Renal cortex interstitium (tissue), 11 donors: Measurements from ENCODE around the gene SIPA1. TPM values are rescaled to one million over a fixed set of nuclear protein-coding genes. Genes with fewer than 3 reads are reported as not detected.
"Not testable (repeated sequence)": the region's sequence is repeated elsewhere in the genome, so short reads cannot be mapped to it uniquely, and the experiment has no call there.

Experiments used
- DNase-seq, 11 donors: peaks; one replicate each; pipeline ENCODE4 v3.0.0-alpha.2; 2013; ENCODE audit warnings: low read depth in 9 of 11, low spot score in 4 of 11; ENCODE audit errors: extremely low read depth in 1 of 11
- polyA plus RNA-seq, 3 donors: library from polyadenylated mRNA; unstranded; fragments of 120-200 nt; gene quantifications; one replicate each; pipeline ENCODE4 v1.2.1, GENCODE V29; 2013; ENCODE audit not compliant: insufficient read length in 3 of 3

SIPA1 gene
- polyA plus RNA-seq, 3 donors, result 26.2 to 31.8 (median 27.1) TPM

DNA sequence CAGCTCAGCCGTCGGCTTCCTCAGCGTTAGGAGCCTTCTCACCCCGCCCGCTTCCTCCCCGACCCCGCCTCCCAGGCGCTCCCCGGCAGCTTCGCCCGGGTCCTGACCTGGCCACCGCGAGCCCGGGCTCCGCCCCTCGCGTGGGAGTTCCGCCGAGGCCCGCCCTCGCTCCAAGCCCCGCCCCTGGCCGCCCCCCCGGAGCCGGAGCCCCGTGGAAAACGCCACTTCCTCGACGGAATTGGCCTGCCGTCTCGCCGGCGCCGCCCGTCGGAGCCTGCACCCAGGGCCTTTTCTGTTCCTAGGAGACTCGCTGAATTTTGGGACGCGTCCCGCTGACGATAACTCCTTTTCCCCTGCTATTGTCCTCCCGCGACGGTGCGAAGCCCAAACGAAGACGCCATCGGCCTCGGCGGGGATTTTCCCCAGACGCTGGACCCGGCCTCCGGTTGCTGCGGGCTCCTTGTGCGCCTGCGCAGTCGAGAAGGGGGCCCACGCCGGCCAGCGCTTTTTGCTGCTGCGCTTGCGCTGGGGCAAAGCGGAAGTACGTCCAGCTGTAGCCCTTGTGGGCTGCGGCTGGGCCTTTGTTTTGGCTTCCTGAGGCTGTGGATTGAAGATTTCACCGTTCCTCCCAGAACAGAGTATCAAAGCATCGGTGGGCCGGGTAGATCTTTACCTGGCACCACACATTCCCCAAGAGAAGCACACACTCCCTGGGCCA, 14.8 kb downstream of the SIPA1 start:
- peak; percentile 82 to 91 (median 89) for DNase-seq

DNA sequence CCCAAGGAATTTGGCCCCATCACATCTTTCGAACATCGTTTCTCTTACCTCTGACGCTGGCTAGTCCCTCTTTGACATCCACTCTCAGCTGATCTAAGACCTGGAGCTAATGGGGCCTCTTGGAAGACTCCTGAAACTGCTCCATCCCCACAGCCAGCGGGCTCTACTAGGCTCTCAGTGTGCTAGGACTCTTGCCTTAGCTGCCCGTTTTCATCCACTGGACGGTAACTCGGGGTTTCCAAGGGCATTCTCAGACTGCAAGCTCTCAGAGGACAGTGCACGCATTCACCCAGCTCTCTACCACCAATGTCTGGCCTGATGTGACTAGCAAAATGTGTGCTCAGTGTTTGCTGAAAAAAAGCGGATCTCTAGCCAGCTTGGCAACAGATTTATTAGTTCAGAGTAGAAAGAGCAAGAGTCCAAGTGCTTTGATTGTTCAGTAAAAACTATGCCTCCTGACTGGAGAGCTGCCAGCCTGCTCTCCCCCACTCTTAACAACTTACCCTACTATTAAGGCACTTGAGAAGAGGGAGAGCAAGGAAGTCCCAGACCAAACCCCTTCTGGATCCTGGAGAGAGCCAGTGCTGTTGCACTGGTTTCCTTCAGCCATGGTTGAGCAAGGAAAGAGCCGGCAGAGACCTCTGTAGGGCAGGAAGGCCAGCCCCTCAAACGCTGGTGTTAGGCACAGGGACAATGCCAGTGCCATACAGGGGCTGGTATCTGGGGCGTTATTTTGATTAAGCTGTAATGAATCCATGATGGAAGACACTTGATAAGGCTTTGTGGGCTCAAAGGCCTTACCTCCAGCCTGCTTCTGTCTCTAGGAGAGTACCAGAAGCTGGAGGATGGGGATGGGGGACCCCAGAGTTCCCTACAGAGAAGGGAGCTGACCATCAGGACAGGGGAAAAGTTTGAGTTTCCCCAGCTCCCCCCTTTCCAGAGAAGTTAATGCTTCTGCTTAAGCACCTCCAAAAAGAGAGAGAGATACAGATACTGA, 15.6 kb downstream of the SIPA1 start:
- no peak for DNase-seq

DNA sequence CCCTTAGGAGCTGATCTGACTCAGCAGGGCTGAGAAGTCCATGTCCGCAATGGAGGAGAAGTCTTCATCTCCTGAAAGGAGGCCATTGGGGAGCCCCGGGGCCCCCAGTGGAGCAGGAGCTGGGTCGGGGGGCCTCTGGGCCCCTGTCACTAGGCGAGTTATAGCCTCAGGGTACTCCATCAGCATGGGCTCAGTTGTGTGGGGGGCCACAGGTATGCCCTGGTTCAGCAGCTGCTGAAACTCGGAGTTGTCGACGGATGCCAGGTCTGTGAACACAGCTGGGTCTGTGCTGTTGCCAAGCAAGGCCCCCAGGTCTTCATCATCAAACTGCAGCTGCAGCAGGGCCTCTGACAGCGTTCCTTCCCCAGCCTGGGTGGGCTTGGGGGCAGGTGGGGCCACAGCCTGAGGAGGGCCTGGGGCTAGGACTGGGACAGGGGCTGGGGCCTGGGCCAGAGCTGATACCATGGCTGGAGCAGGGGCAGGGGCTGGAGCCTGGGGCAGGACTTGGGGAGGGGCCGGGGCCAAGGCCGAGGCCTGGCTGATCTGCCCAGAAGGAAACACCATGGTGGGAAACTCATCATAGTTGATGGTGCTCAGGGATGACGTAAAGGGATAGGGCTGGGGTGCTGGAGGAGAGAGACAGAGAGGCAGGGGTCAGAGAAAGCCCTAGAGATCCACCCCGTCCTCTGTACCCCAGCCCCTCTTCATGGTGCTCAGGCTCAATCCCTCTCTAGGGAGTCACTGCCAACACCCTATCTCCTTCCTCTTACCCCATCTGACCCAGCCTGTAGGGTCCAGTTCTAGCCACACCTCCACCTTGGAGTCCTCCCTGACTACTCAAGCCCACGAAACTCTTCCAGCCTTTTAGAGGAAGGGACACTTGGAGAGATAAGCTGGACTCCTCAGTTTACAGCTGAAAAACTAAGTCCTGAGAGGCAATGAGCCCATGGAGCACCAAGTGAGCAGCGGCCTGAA, 16.8 kb downstream of the SIPA1 start:
- DNase-seq, result no peak

DNA sequence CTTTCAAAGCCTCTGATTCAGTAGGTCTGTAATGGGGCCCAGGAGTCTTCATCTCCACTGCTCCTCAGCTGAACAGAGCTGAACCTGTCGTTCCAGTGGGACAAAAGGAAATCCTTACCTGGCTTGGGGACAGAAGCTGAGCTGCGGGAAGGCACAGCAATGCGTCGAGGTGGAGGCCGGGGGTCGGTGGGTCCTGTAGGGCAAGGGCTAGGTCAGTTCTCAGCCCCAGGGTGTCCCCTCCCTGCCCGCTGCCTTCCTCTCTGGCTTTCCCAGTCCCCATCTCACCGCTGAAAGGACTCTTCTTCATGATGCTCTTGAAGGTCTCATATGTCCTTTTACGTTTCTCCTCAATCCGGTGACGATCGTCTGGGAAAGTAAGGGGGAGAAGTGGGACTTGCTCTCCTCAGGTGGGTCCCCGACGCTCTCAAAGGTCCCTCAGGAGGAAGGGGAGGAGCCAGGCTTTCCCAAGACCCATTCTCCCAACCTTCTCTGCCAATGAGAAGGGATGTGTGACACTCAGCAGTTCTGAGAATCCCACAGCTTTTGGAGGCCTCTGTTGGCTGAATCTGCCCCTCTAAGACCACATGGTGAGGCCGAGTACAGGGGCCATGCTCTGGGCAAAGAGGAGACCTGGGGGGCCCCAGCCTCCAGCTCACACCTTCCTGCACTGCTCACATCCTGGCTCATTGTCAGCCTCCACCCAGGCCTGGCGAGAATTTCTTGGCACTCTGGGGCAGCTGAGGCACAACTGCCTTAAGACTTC, 17.9 kb downstream of the SIPA1 start:
- no peak for DNase-seq

DNA sequence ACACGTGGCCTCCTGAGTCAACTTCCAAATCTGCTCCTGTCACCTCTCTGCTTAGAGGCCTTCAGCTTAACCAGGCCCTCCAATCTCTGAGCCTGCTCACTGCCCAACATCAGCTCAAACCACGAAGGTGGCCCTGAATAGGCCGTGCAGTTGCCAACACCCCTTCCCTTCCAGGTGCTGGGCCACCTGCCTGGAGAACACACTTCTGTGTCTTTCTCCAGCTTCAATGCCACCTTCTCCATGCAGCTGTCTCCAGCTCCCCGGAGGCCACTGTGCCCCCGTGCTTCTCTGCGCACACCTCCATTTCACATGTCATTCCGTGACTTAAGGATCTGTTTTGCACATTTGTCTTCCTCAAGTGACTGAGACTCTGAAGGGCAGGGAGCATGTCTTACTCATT, 19.5 kb downstream of the SIPA1 start:
- DNase-seq, result no peak

DNA sequence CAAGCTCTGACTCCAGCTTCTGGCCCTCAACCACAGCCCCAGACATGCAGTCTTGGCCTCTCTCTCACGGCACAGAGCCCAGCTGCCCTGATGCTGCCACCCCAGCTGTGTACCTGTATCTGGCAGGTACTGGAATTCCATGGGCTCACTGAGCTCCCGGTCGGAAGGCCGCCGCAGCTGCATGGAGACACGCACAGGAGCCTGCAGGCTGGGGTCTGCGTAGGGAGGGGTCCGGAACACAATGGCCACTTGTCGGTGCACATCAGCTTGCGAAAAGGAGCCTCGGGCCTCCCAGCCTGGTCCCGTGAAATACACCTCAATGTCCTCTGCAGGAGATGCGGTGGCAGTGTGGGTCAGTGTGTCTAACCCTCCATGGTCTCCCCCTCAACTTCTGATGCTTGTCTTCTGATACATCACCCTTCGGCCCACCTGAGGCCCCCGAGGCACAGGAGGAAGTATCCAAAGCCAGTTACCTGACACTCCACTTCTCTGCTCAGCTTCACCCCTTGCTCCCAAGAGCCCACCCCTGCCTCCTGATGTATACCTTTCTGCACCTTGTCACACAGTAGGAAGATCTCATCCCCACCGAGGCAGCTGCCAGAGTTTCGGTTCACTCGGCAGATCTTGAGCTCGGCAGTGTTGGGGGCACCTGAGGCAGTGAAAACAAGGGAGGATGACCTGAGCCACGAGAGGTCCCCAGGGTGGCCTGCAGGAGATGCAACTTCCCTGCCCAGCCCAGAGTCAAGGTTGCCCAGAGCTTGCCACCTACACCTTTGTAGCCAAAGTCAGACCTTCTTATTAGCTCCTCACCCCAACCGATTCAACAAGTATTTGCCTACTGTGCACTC, 20.5 kb downstream of the SIPA1 start:
- DNase-seq, result no peak

DNA sequence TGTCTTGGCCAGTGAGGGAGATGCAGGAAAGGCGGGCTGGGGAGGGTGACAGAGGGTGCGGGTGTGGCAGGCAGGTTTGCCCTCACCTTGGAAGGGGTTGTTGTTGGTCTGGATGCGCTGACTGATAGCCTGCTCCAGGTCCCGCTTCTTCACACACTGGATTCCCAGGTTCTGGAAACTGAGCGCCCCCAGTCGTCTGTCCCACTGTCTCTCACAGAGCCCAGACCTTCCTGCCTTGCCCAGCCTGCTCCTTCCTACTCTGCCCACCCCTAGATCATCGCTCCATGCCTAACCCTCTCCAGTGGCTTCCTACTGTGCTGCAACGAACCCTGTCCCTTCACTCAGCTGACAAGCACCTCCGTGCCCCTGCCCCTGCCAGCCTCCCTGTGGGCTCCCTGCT, 22.1 kb downstream of the SIPA1 start:
- no peak for DNase-seq

DNA sequence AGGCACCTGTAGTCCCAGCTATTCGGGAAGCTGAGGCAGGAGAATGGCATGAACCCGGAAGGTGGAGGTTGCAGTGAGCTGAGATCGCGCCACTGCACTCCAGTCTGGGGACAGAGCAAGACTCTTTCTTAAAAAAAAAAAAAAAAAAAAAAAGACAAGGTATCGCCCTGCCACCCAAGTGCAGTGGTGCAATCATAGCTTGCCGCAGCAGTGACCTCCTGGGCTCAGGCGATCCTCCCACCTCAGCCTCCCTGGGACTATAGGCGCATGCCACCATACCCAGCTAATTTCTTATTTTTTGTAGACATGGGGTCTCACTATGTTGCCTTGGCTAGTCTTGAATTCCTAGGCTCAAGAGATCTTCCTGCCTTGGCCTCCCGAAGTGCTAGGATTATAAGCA, 23.0 kb downstream of the SIPA1 start:
- DNase-seq, result not testable (repeated sequence)

DNA sequence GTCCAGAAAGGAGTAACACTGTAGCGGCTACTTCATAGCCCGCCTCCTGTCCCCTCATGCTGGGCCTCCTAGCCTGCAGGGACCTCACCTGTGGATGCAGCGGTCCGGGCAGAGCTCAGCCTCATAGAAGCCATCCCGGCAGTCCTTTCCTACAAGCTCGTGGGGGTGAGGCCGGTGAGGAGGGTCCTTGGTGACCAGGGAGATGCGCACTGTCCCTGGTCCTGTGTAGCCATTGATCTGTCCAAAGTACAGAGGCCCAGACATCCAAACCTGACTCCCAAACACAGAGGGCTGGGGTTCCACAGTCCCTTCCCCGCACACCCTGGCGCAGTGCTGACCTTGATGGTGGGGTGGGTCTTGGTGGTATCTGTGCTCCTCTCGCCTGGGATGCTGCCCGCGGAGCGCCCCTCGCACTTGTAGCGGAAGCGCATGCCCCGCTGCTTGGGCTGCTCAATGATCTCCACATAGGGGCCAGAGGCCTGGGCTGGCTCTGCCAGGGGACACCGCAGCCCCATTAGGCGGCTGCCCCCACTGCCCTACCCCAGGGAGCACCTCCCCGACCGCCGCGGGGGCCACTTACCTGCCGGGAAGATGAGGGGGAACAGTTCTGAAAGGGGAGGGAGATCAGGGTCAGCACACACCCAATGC, 23.8 kb downstream of the SIPA1 start:
- no peak for DNase-seq

DNA sequence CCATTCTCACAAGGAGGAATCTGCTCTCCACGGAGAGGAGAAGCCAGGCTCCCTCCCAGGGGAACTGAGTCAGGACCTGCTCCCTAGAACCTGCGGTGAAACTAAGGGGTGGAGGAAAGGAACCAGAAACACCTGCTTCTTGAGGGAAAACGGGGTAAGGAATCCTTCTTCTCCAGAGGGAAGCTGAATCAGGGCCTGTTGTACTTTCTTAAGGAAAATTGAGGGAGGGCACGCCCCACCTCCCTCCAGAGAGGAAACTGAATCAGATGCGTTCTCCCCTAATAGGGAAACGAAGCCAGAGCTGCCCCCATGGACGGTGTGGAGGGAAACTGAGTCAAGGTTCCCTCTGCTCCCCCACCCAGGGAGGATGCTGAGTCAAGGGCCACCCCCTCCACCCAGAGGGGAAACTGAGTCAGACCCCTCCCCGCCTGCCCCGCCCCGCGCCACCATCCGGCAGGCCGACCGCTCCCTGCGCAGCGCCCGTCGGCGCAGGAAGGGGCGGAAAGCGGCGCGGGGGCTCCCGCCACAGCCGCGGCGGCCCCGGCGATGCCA, 24.4 kb downstream of the SIPA1 start:
- DNase-seq, result no peak

DNA sequence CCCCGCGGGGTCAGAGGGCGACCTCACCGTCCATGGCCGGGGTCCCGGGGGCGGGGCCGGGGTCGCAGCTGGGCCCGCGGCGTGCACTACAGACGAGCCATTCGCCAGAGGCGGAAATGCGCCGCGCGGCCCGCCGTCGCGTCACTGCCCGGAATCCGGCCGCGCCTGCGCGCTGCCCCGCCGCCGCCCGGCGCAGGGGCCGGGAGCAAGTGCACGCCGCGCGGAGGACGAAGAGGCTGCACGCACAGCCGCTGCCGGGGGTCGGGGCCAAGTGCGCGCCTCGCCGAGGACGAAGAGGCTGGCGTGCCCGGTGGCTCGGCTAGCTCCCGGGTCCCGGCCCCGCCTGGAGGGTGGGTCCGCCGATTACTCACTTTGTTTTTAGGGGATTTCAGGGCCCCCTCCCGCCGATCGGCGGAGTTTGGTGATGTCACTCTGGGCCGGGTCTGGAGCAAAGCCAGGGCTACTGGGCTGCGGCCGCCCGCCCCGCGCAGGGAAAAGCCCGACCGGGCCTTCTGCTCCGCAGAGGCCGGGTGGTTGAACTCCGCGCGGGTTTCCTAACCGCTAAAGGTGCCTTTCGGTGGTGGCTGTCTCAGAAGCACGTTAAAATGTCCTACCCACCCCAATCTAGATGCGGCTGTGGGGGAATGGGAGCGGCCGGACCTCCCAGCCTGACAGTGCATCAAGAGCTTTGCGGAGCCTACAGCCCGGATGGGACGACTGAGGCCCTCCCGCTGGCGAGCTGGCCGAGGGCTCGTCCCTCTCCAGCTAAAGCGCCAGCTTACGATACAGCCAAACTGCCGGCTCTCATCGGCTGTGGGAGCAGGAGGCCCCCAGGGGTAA, 25.1 kb downstream of the SIPA1 start, which contains the start of gene RELA:
Gene RELA, minus strand, starts transcription at position 118 of the 840 bp plus-strand sequence. Its CDS starts 84 bp downstream, at position 34.
- DNase-seq, result peak; percentile 78 to 90 (median 85)

DNA sequence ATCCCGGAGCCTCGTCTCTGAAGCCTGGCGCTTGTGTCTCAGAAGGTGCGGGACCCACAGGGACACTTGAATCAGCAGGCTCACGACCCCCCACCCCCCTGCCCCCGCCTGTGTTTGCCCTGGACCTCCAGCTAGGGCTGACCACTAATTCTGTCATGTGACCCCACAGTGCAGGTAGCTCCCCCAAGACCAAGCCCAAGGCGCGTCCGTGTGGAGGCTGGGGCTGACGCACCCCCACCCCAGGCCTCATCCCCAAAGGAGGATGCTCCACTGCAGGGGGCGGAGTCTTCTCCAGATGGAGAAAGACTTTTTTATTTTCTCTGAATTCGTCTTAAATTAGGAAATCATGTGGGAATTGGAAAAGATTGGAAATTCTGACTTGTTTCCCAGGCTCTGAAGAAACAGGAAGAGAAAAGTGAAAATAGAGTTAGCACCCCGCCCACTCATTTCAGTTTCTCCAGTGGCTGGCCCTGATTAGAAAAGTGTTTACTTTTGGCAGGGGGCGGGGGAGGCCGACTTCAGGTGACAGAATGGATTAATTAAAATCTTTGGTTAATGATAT, 25.8 kb downstream of the SIPA1 start:
- peak in 2 of 11 donors; percentile 31 to 33 for DNase-seq

DNA sequence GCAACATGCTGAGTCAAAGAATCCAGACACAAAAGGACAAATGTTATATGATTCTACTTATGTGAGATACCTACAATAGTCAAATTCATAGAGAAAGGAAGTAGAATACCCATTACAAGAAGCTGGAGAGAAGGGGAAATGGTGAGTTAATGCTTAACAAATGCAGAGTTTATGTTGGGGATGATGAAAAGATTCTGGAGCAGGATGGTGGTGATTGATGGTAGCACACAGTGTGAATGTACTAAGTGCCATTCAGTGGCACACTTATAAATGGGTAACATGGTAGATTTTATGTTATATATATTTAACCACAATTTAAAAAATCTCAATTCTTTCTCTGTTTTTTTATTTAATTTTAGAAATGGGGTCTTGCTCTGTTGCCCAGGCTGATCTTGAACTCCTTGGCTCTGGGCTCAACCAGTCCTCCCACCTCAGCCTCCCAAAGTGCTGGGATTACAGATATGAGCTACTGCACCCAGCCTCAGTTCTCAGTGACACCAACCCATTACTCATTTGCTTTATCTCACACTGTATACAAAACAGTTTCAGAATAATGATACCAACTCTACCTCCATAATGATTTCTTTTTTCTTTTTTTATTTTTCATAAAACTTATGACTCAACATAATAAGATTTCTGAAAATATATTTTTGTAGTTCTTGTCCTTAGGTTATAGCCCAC, 34.4 kb downstream of the SIPA1 start:
- no peak for DNase-seq

DNA sequence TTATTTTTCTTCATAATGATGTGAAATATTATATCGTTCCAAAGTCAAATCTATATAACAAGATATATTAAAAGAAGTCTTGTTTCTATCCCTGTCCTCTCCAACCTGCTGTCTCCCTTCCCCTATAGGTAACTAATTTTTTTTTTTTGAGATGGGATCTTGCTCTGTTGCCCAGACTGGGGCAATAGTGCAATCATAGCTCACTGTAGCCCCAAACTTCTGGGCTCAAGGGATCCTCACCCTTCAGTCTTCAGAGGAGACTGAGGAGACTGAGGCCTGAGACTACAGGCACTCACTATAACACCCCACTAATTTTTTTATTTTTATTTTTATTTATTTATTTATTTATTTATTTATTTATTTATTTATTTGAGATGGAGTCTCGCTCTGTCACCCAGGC, 35.1 kb downstream of the SIPA1 start:
- DNase-seq, result no peak

DNA sequence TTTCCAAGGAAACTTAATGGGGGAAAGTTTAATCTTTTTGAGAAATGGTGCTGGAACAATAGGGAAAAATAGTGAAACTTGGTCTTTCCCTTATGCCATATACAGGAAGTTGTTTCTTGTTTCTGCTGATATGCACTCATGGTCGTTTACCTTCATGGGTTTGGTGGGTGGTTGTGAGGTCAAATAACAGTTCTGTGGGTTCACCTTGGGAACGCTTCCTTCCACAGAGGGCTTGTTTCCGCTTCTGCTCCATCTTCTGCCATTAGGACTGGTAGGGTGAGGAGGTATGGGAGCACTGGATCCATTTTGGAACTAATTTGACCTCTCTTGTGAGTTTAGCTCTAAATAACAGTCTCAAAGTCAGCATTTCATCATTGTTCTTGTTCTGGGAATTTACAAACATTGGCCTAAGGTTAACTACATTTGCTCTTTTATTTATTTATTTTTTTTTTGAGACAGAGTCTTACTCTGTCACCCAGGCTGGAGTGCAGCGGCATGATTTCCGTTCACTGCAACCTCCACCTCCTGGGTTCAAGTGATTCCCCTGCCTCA, 42.4 kb downstream of the SIPA1 start:
- DNase-seq, result no peak
